Muscle of leg (tissue), 11 donors: ENCODE data around the gene PRRX2. TPM values are rescaled to one million over a fixed set of nuclear protein-coding genes. Genes with fewer than 3 reads are reported as not detected.
A peak's percentile ranks its signal among the peaks of the same experiment; 100 is the strongest.
"Not testable (repeated sequence)": the region's sequence is repeated elsewhere in the genome, so short reads cannot be mapped to it uniquely, and the experiment has no call there.

Experiments
- DNase-seq: peaks from one replicate; pipeline ENCODE4 v3.0.0; 2013
- H3K27ac ChIP-seq: one replicate; pipeline ENCODE4 v1.5.1; 2013; ENCODE audit warnings: mild to moderate bottlenecking, low read length, control low read depth
- H3K27me3 ChIP-seq: one replicate; pipeline ENCODE4 v1.6.1; 2013; ENCODE audit warnings: low read length; ENCODE audit not compliant: control insufficient read depth, insufficient read depth
- H3K36me3 ChIP-seq: one replicate; pipeline ENCODE4 v1.6.1; 2013; ENCODE audit warnings: low read length; ENCODE audit not compliant: control insufficient read depth, insufficient read depth
- H3K4me1 ChIP-seq: one replicate; pipeline ENCODE4 v1.6.1; 2013; ENCODE audit warnings: low read length; ENCODE audit not compliant: control insufficient read depth, insufficient read depth
- H3K4me3 ChIP-seq: one replicate; pipeline ENCODE4 v1.5.1; 2013; ENCODE audit warnings: low read length, control low read depth
- H3K9me3 ChIP-seq: replicated peaks from 2 replicates; pipeline ENCODE4 v1.6.1; 2013; ENCODE audit warnings: low read depth, low read length; ENCODE audit not compliant: control insufficient read depth
- WGBS: methylation state at CpG from one replicate; pipeline ENCODE4 v1.1.5; 2013; ENCODE audit warnings: missing lambda C conversion rate; ENCODE audit not compliant: insufficient coverage; 5-methylcytosine and 5-hydroxymethylcytosine counted together
- polyA plus RNA-seq, 8 donors: library from polyadenylated mRNA; unstranded; fragments of 120-200 nt; gene quantifications; one replicate each; pipeline versions ENCODE4 v1.2.1 to v1.2.3, GENCODE V29; 2013; ENCODE audit warnings: inconsistent platforms in 1 of 8, low replicate concordance in 1 of 8; ENCODE audit not compliant: insufficient read length in 8 of 8, insufficient read depth in 1 of 8
- total RNA-seq: library from RNA; stranded (reverse); fragments of 120-200 nt; gene quantifications from one replicate; pipeline ENCODE4 v1.2.4, GENCODE V29; 2013

PRRX2 gene
- total and polyA plus RNA-seq, 9 donors, result 2.3 to 8.9 (median 4.5) TPM

GRCh38 chr9:129750013-129750638 lies 84.7 kb downstream of the PRRX2 start:
- DNase-seq, result no peak
- H3K4me3 ChIP-seq, result no peak overlapping the region
- H3K27ac ChIP-seq, result no peak overlapping the region
- H3K4me1 ChIP-seq, result peaks cover 19% of the 10 kb centered on the region
- no peaks in the 10 kb centered on the region for H3K9me3 ChIP-seq
- H3K27me3 ChIP-seq, result peaks cover 21% of the 10 kb centered on the region
- WGBS, result 84% methylated on average over 6 of the region's 9 CpGs
- H3K36me3 ChIP-seq, result no peaks in the 10 kb centered on the region

DNA sequence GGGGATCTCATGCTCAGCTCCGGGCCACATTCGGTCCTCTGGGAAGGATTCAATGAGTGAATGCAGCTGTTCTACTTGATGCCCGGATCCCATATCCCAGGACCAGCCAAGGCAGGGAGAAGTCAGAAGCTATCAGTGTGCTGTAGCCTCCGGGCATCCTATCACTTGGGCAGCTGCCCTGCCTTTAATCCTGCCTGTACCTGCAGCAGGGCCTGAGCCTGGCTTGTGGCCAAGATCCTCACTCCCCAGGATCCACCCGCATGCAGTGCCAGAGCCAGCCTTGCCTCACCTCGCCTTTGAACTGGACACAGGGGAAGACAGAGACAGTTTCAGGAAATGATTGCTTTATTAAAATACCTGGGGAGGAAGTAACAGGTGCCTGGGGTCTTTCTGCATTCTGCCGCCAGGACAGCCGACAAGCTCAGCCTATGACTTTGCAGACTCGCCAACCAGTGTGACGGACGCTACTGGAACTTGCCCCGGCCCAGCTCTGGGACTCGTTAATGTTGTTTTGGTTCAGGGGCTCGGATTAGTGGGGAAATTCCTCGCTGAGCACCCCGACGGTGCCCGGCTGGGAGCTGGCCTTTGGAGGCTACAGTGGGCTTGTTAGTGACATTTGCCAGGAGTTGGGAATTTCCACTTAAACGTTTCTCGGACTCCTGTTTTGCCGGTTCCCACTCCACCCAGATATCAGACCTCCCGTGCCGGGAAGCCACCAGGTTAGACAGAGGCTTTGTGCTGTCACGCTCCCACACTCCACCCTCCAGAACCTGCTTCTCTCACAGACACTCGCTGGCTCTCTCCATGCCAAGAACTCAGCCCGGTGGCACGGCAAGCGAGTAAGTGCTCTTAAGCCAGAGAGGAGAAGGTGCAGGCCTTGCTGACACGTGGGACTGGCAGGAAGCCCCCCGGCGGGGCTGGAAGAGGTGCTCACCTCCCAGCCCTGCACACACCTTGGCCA lies 86.7 kb downstream of the PRRX2 start:
- H3K4me1 ChIP-seq, result peaks cover 19% of the 10 kb centered on the region
- 19% methylated on average over 21 of the region's 31 CpGs for WGBS
- DNase-seq, result peak; percentile 27
- peaks cover 26% of the 10 kb centered on the region for H3K27me3 ChIP-seq
- peak overlapping the region; percentile 24 for H3K27ac ChIP-seq
- H3K36me3 ChIP-seq, result no peaks in the 10 kb centered on the region
- no peaks in the 10 kb centered on the region for H3K9me3 ChIP-seq
- H3K4me3 ChIP-seq, result peak overlapping the region; percentile 50

DNA sequence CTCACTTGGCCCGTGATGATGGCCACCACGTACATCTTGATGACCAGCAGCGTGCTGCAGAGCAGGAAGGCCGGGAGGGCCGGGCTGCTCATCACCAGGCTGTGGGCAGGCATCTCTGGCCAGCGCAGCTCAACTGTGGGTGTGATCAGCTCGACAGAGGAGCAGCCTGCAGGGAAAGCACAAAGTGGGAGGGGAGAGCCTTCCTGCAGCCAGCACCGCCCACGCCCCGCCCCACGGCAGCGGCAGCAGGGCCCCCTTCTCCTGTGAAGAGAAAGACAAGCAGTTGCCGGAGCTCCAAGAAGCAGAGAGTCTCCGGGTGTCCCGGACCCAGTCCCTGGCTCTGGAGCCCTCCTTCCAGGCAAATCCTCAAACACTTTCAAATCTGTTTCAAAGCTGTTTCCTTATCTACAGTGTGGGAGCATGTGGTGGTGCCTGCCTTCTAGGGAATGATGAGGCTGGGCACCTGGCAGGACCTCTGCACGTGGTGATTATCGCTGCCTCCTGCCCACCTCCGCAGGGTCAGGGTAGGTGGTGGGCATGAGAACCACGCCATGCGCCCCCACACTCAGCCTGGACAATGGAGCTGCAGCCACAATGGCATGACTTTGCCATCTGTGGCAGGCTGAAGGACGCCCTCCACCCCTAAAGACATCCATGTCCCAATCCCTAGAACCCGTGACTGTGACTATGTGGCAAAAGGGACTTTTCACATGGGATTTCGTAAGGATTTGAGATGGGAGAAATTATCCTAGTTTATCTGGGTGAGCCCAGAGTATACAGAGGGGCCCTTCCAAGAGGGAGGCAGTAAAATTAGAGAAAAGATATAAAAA lies 87.7 kb downstream of the PRRX2 start, which contains the start of gene PTGES:
Gene PTGES (minus strand): TSS at position 143 of the 830 bp plus-strand sequence. CDS start 30 bp downstream, at position 113.
- DNase-seq, result peak; percentile 92
- WGBS, result 6% methylated on average over 18 of the region's 23 CpGs
- Histone ChIP-seq H3K27me3 (peaks cover 26% of the 10 kb centered on the region), H3K36me3 (no peaks in the 10 kb centered on the region), H3K9me3 (no peaks in the 10 kb centered on the region), H3K27ac (peak within 1 kb of the TSS; percentile 24), H3K4me1 (peaks cover 19% of the 10 kb centered on the region), H3K4me3 (peak within 1 kb of the TSS; percentile 50)

GRCh38 chr9:129755151-129755550 lies 89.7 kb downstream of the PRRX2 start:
- DNase-seq, result no peak
- Histone ChIP-seq H3K4me1 (peaks cover 25% of the 10 kb centered on the region), H3K9me3 (no peaks in the 10 kb centered on the region), H3K4me3 (no peak overlapping the region), H3K36me3 (no peaks in the 10 kb centered on the region), H3K27ac (no peak overlapping the region), H3K27me3 (peaks cover 19% of the 10 kb centered on the region)
- WGBS, result 82% methylated on average over 2 of the region's 5 CpGs

- Histone ChIP-seq H3K4me3 (no peak overlapping the region), H3K36me3 (no peaks in the 10 kb centered on the region), H3K27me3 (peaks cover 19% of the 10 kb centered on the region), H3K4me1 (peaks cover 27% of the 10 kb centered on the region), H3K9me3 (no peaks in the 10 kb centered on the region), H3K27ac (no peak overlapping the region)
- 94% methylated on average over 5 of the region's 6 CpGs for WGBS
- DNase-seq, result no peak
Observed at GRCh38 chr9:129756191-129756590, 90.7 kb downstream of the PRRX2 start.

DNA sequence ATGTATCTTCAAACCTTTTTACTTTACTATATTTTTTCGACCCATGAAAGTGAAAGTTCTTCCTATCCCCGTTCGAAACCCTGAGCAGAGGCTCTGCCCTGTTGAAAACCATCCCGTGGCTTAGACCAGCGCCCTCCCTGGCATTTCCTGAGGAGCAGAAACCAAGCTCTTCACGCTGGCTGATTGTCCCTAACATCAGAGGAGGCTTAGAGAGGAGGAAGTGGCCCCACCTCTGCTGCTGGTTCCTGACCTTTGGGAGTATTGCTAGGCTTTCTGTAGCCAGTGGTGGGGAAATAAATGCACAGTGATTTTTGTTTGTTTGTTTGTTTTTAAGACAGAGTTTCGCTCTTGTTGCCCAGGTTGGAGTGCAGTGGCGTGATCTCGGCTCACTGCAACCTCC lies 91.6 kb downstream of the PRRX2 start:
- no peak overlapping the region for H3K27ac ChIP-seq

DNA sequence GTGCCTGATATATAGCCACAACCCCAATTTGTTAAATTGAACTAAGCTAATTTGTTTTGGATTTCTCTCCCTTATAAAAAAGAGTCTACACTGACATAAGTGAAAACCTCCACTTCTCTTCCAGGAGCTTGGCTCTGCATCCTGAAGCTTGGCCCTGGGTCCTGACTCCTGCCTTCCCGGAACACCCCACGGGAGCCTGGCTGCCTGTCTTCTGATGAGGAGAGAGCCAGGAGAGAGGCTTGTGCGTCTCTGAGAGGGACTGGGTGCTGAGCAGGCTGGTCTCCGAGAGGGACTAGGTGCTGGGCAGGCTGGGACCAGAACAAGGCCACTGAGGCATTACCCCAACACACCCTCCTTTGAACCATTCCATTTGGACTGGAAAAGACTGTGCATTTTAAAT lies 93.9 kb downstream of the PRRX2 start:
- peak; percentile 57 for DNase-seq
- no CpG with 5 or more reads among the region's 4 CpGs for WGBS
- Histone ChIP-seq H3K4me3 (no peak overlapping the region), H3K27me3 (peaks cover 8% of the 10 kb centered on the region), H3K9me3 (no peaks in the 10 kb centered on the region), H3K27ac (no peak overlapping the region), H3K4me1 (peaks cover 28% of the 10 kb centered on the region), H3K36me3 (no peaks in the 10 kb centered on the region)

More for the DNA sequence above, 91.6 kb downstream of the PRRX2 start:
- WGBS, result 23% methylated on average over 3 of the region's 9 CpGs
- Histone ChIP-seq H3K9me3 (no peaks in the 10 kb centered on the region), H3K4me3 (no peak overlapping the region), H3K4me1 (peaks cover 30% of the 10 kb centered on the region), H3K36me3 (no peaks in the 10 kb centered on the region), H3K27me3 (peaks cover 21% of the 10 kb centered on the region)
- DNase-seq, result no peak

DNA sequence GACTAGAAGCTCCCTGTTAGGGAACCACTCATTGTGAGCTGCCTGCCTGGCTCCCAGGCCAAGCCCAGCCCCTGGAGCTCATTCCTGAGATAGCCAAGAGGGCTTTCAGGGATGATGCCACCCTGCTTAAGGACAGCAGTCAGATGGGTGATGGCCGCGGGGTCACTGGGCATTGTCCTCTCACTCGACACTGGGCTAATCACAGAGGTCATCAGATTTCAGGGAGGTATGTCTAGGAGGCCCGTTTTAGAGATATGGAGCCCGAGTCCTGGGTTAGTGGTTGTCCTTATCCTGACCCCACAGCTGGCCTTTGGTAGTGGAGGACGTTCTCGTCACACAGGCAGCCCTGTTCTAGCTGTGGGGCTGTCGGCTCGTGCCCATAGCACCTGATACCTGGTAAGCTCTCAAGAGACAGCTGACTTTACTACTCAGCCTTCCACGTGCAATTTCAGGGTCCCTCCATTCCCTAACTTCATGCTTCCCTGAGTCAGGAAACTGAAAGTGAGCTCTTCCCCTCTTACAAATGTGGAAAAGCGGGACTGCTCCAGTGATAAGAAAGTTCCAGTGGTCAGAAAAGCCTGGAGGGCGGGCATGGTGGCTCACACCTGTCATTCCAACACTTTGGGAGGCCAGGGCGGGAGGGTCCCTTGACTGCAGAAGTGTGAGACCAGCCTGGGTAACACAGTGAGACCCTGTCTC lies 94.5 kb downstream of the PRRX2 start:
- no peak for DNase-seq
- Histone ChIP-seq H3K4me1 (peaks cover 28% of the 10 kb centered on the region), H3K9me3 (no peaks in the 10 kb centered on the region), H3K4me3 (no peak overlapping the region), H3K27me3 (peaks cover 8% of the 10 kb centered on the region), H3K27ac (no peak overlapping the region), H3K36me3 (no peaks in the 10 kb centered on the region)
- WGBS, result 79% methylated on average over 11 of the region's 13 CpGs

DNA sequence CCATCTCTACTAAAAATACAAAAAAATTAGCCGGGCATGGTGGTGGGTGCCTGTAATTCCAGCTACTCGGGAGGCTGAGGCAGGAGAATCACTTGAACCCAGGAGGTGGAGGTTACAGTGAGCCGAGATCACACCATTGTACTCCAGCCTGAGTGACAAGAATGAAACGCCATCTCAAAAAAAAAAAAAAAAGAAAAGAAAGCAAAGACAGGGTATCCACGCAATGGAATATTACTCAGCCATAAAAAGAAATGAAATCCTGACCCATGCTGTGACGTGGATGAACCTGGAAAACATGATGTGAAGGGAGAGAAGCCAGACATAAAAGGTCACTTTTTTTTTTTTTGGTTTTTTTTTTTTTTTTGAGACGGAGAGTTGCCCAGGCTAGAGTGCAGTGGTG lies 95.3 kb downstream of the PRRX2 start:
- H3K36me3 ChIP-seq, DNase-seq, H3K27me3 ChIP-seq, H3K4me3 ChIP-seq, H3K9me3 ChIP-seq: not testable (repeated sequence)
- WGBS, result 80% methylated on average over 1 of the region's 7 CpGs
- peak overlapping the region; percentile 90 for H3K27ac ChIP-seq
- H3K4me1 ChIP-seq, result peaks cover 28% of the 10 kb centered on the region
